Measurements from ENCODE around the gene TTC6. TPM values are rescaled to one million over a fixed set of nuclear protein-coding genes. Genes with fewer than 3 reads are reported as not detected.

The TTC6 gene
- total RNA-seq, 4 donors from 2014 or later: 0.34 to 1.8 (median 0.73) TPM

GRCh38 chr14:37618498-37619028, 23.1 kb downstream of the TTC6 start:
- H3K4me3 ChIP-seq (ENCODE audit: low read depth, poor library complexity, severe bottlenecking): no peak overlapping the region
- 67 to 72% methylated on average over 1 of the region's 1 CpG for WGBS, 2 donors
- intact Hi-C loops (cut with DNase I; ENCODE audit: low total_unique reads): no loop called here
- TF ChIP-seq POLR2A (IDR thresholded peaks at IDR 0.05): no peak
- no peak for TF ChIP-seq CTCF (IDR thresholded peaks at IDR 0.05)
- DNase-seq (ENCODE audit: low spot score in 2 of 2): no peak

GRCh38 chr14:37620856-37621255, 25.4 kb downstream of the TTC6 start:
- TF ChIP-seq CTCF (IDR thresholded peaks at IDR 0.05) (no peak), POLR2A (IDR thresholded peaks at IDR 0.05) (no peak)
- no peak overlapping the region for H3K4me3 ChIP-seq (ENCODE audit: low read depth, poor library complexity, severe bottlenecking)
- intact Hi-C loops (cut with DNase I; ENCODE audit: low total_unique reads): no loop called here
- DNase-seq (ENCODE audit: low spot score in 2 of 2): no peak

- WGBS, 2 donors: 4 to 13% methylated on average over 33 to 41 of the region's 81 CpGs
- no peak overlapping the region for H3K4me3 ChIP-seq (ENCODE audit: low read depth, poor library complexity, severe bottlenecking)
- no peak for TF ChIP-seq POLR2A (IDR thresholded peaks at IDR 0.05)
- no peak for TF ChIP-seq CTCF (IDR thresholded peaks at IDR 0.05)
- DNase-seq (ENCODE audit: low spot score in 2 of 2): no peak
- intact Hi-C loops (cut with DNase I; ENCODE audit: low total_unique reads): no loop called here
These were observed 26.9 kb downstream of the TTC6 start for GRCh38 chr14:37622231-37622923.

GRCh38 chr14:37623426-37623951, 28.1 kb downstream of the TTC6 start:
- no peak overlapping the region for H3K4me3 ChIP-seq (ENCODE audit: low read depth, poor library complexity, severe bottlenecking)
- intact Hi-C loops (cut with DNase I; ENCODE audit: low total_unique reads): no loop called here
- DNase-seq (ENCODE audit: low spot score in 2 of 2): peak in 1 of 2 donors; percentile 26
- TF ChIP-seq CTCF (IDR thresholded peaks at IDR 0.05) (no peak), POLR2A (IDR thresholded peaks at IDR 0.05) (no peak)
- WGBS, 2 donors: 26 to 30% methylated on average over 1 of the region's 1 CpG

GRCh38 chr14:37623971-37624370, 28.5 kb downstream of the TTC6 start:
- no peak for DNase-seq (ENCODE audit: low spot score in 2 of 2)
- intact Hi-C loops (cut with DNase I; ENCODE audit: low total_unique reads): no loop called here
- whole genome bisulfite sequencing, 2 donors: 83 to 94% methylated on average over 1 of the region's 1 CpG
- no peak overlapping the region for H3K4me3 ChIP-seq (ENCODE audit: low read depth, poor library complexity, severe bottlenecking)
- TF ChIP-seq CTCF (IDR thresholded peaks at IDR 0.05): no peak
- TF ChIP-seq POLR2A (IDR thresholded peaks at IDR 0.05): no peak
